SK-N-SH (cell line): ENCODE data around the gene NDUFB2.

Experiments used
- CTCF ChIP-seq: fragments of 200-600 bp; sonication (generic); IDR thresholded peaks from 2 replicates; pipeline ENCODE4 v1.6.1; 2017; ENCODE audit warnings: antibody characterized with exemption, mild to moderate bottlenecking, moderate library complexity
- EP300 ChIP-seq, 2 experiments: IDR thresholded peaks; 2 replicates each; pipeline versions ENCODE4 v1.4.0 to v1.6.1; 2012; ENCODE audit warnings: borderline replicate concordance in 1 of 2, low read depth in 1 of 2, low read length in 1 of 2
- EZH2phosphoT487 ChIP-seq: fragments of 200-600 bp; sonication (generic); IDR thresholded peaks from 2 replicates; pipeline ENCODE4 v1.6.1; 2017; ENCODE audit warnings: low read depth, mixed run types, mild to moderate bottlenecking, antibody characterized with exemption, moderate library complexity, borderline replicate concordance
- TAF1 ChIP-seq: IDR thresholded peaks from 2 replicates; pipeline ENCODE4 v1.6.1; 2012; ENCODE audit warnings: low read depth, mild to moderate bottlenecking, low read length, moderate library complexity, borderline replicate concordance

GRCh38 chr7:140696680-140697446 lies at the start of gene NDUFB2:
- TF ChIP-seq TAF1: peak; percentile 20; the same call in 1 of the 2 replicates
- TF ChIP-seq CTCF: no peak
- peak; percentile 9 to 21; a peak in 1 of 4 replicates for TF ChIP-seq EP300 (IDR thresholded peaks at IDR 0.05; ENCODE audit: borderline replicate concordance in 1 of 2, low read depth in 1 of 2, low read length in 1 of 2)
- no peak for TF ChIP-seq EZH2phosphoT487
